IMR-90 (cell line): ENCODE results near the gene SERPINH1. TPM values are rescaled to one million over a fixed set of nuclear protein-coding genes. Genes with fewer than 3 reads are reported as not detected.

Experiments used
- ATAC-seq: fragments of 200-7000 bp; cut with Tn5 transposase; 2 replicates; pipeline ENCODE4 v1.9.1; 2020; ENCODE audit warnings: low read depth, mild to moderate bottlenecking, moderate library complexity
- BruUV-seq: library from RNA; stranded (reverse); fragments of 400-500 nt; replicated peaks from 2 replicates; lab custom pipeline; 2021; lab: Mats Ljungman, UMichigan
- CTCF ChIA-PET: fragments of 300-600 bp; formaldehyde crosslinking; extraction: SDS; loops from one replicate; lab custom pipeline; 2021; ENCODE audit warnings: antibody characterized with exemption; lab: Yijun Ruan, JAX
- POLR2A ChIA-PET: fragments of 300-600 bp; sonication (Branson Sonifier 250); formaldehyde crosslinking; loops from one replicate; lab custom pipeline; 2022; ENCODE audit warnings: antibody characterized with exemption; ENCODE audit not compliant: unreplicated experiment; lab: Charles Lee
- DNase-seq: peaks from one replicate; pipeline ENCODE4 v3.0.0; 2013
- H2AFZ ChIP-seq: replicated peaks from 2 replicates; pipeline ENCODE3; 2013; ENCODE audit warnings: low read length, mild to moderate bottlenecking; ENCODE audit not compliant: poor library complexity
- H2AK5ac ChIP-seq: 2 replicates; pipeline ENCODE4 v1.6.1; 2013; ENCODE audit warnings: low read depth, low read length, inconsistent platforms
- H2AK9ac ChIP-seq: replicated peaks from 2 replicates; pipeline ENCODE3; 2013; ENCODE audit warnings: mild to moderate bottlenecking, low read depth, low read length, moderate library complexity; ENCODE audit not compliant: poor library complexity
- H2BK120ac ChIP-seq: 2 replicates; pipeline ENCODE4 v1.6.1; 2013; ENCODE audit warnings: low read depth, low read length, inconsistent platforms
- H2BK15ac ChIP-seq: 3 replicates; pipeline ENCODE4 v1.6.1; 2013; ENCODE audit warnings: low read depth, low read length, inconsistent platforms
- H2BK20ac ChIP-seq: 2 replicates; pipeline ENCODE4 v1.6.1; 2013; ENCODE audit warnings: low read depth, mild to moderate bottlenecking, inconsistent platforms, low read length, moderate library complexity
- H2BK5ac ChIP-seq: 2 replicates; pipeline ENCODE4 v1.6.1; 2013; ENCODE audit warnings: mild to moderate bottlenecking, low read depth, low read length, inconsistent platforms; ENCODE audit not compliant: poor library complexity, severe bottlenecking
- H3K14ac ChIP-seq: replicated peaks from 2 replicates; pipeline ENCODE4 v1.6.1; 2013; ENCODE audit warnings: low read depth, low read length, inconsistent platforms
- H3K18ac ChIP-seq: 2 replicates; pipeline ENCODE4 v1.6.1; 2013; ENCODE audit warnings: low read depth, low read length, control low read depth
- H3K23ac ChIP-seq: 2 replicates; pipeline ENCODE4 v1.6.1; 2013; ENCODE audit warnings: low read depth, low read length, inconsistent platforms
- H3K27ac ChIP-seq: 2 replicates; pipeline ENCODE4 v1.5.1; 2013; ENCODE audit warnings: mild to moderate bottlenecking, control low read depth, low read length; ENCODE audit not compliant: insufficient read depth
- H3K27me3 ChIP-seq: 2 replicates; pipeline ENCODE4 v1.6.1; 2013; ENCODE audit warnings: low read length; ENCODE audit not compliant: control insufficient read depth, insufficient read depth
- H3K36me3 ChIP-seq: 2 replicates; pipeline ENCODE4 v1.6.1; 2013; ENCODE audit warnings: low read length, mixed read lengths; ENCODE audit not compliant: control insufficient read depth, insufficient read depth
- H3K4ac ChIP-seq: 2 replicates; pipeline ENCODE4 v1.6.1; 2013; ENCODE audit warnings: low read depth, low read length, inconsistent platforms
- H3K4me1 ChIP-seq: 2 replicates; pipeline ENCODE4 v1.6.1; 2013; ENCODE audit warnings: low read length, mixed read lengths; ENCODE audit not compliant: control insufficient read depth, insufficient read depth
- H3K4me2 ChIP-seq: 2 replicates; pipeline ENCODE4 v1.6.1; 2013; ENCODE audit warnings: low read depth, mild to moderate bottlenecking, control low read depth, low read length, moderate library complexity
- H3K4me3 ChIP-seq: 2 replicates; pipeline ENCODE4 v1.5.1; 2013; ENCODE audit warnings: low read depth, mild to moderate bottlenecking, control low read depth, low read length, moderate library complexity; ENCODE audit not compliant: insufficient read depth
- H3K56ac ChIP-seq: 2 replicates; pipeline ENCODE4 v1.6.1; 2013; ENCODE audit warnings: low read length, inconsistent platforms; ENCODE audit not compliant: insufficient read depth; ENCODE audit errors: extremely low read depth
- H3K79me1 ChIP-seq, 2 experiments: 2 replicates each; pipeline ENCODE4 v1.6.1; 2013; ENCODE audit warnings: low read length in 2 of 2, inconsistent platforms in 1 of 2, low read depth in 1 of 2
- H3K9ac ChIP-seq: 2 replicates; pipeline ENCODE4 v1.6.1; 2013; ENCODE audit warnings: low read depth, low read length, control low read depth
- H3K9me1 ChIP-seq: 2 replicates; pipeline ENCODE4 v1.6.1; 2013; ENCODE audit warnings: low read length, inconsistent platforms; ENCODE audit not compliant: insufficient read depth
- H3K9me3 ChIP-seq: 2 replicates; pipeline ENCODE4 v1.6.1; 2013; ENCODE audit warnings: low read length; ENCODE audit not compliant: control insufficient read depth, insufficient read depth
- H4K20me1 ChIP-seq: 2 replicates; pipeline ENCODE4 v1.6.1; 2013; ENCODE audit warnings: low read length, inconsistent platforms; ENCODE audit not compliant: insufficient read depth
- H4K5ac ChIP-seq: 2 replicates; pipeline ENCODE4 v1.6.1; 2013; ENCODE audit warnings: mild to moderate bottlenecking, low read depth, low read length, control low read depth
- H4K8ac ChIP-seq, 2 experiments: 2 replicates each; pipeline ENCODE4 v1.6.1; 2013; ENCODE audit warnings: low read depth in 2 of 2, low read length in 2 of 2, control low read depth in 1 of 2, inconsistent platforms in 1 of 2
- H4K91ac ChIP-seq: 2 replicates; pipeline ENCODE4 v1.6.1; 2013; ENCODE audit warnings: low read depth, low read length, inconsistent platforms; ENCODE audit not compliant: insufficient read depth
- CEBPB ChIP-seq: IDR thresholded peaks from 2 replicates; pipeline ENCODE4 v1.6.1; 2012; ENCODE audit warnings: low read depth, low read length, improper control_type of control experiment
- ELK1 ChIP-seq: fragments of 150-350 bp; IDR thresholded peaks from 2 replicates; pipeline ENCODE4 v1.6.1; 2016; ENCODE audit warnings: low read depth, mild to moderate bottlenecking, low read length, moderate library complexity, borderline replicate concordance
- FOS ChIP-seq: fragments of 150-350 bp; IDR thresholded peaks from 2 replicates; pipeline ENCODE4 v1.6.1; 2016; ENCODE audit warnings: low read depth, low read length
- MAFK ChIP-seq: IDR thresholded peaks from 2 replicates; pipeline ENCODE4 v1.6.1; 2012; ENCODE audit warnings: low read depth, low read length, improper control_type of control experiment
- MAZ ChIP-seq: IDR thresholded peaks from 2 replicates; pipeline ENCODE4 v1.6.1; 2012; ENCODE audit warnings: low read depth, mild to moderate bottlenecking, low read length, improper control_type of control experiment, moderate library complexity, borderline replicate concordance
- MXI1 ChIP-seq: IDR thresholded peaks from 2 replicates; pipeline ENCODE4 v1.6.1; 2012; ENCODE audit warnings: low read depth, mild to moderate bottlenecking, low read length, moderate library complexity, borderline replicate concordance
- NFE2L2 ChIP-seq: fragments of 150-350 bp; IDR thresholded peaks from 2 replicates; pipeline ENCODE4 v1.6.1; 2016; ENCODE audit warnings: low read depth, mild to moderate bottlenecking, low read length
- POLR2A ChIP-seq: IDR thresholded peaks from 2 replicates; pipeline ENCODE4 v1.6.1; 2012; ENCODE audit warnings: mild to moderate bottlenecking, low read depth, low read length
- RAD21 ChIP-seq: IDR thresholded peaks from 2 replicates; pipeline ENCODE4 v1.6.1; 2012; ENCODE audit warnings: low read length, improper control_type of control experiment
- RCOR1 ChIP-seq: IDR thresholded peaks from 2 replicates; pipeline ENCODE4 v1.6.1; 2012; ENCODE audit warnings: mild to moderate bottlenecking, low read length, improper control_type of control experiment; ENCODE audit not compliant: insufficient replicate concordance
- RFX5 ChIP-seq: IDR thresholded peaks from 2 replicates; pipeline ENCODE4 v1.8.0; 2012; ENCODE audit warnings: low read depth, mild to moderate bottlenecking, low read length, moderate library complexity
- SMC3 ChIP-seq: fragments of 150-350 bp; IDR thresholded peaks from 2 replicates; pipeline ENCODE4 v1.6.1; 2016; ENCODE audit warnings: low read depth, mild to moderate bottlenecking, antibody characterized with exemption, low read length, moderate library complexity
- USF2 ChIP-seq: fragments of 150-350 bp; IDR thresholded peaks from 2 replicates; pipeline ENCODE4 v1.6.1; 2017; ENCODE audit warnings: mild to moderate bottlenecking, antibody characterized with exemption, low read length, low read depth
- WGBS, 2 experiments: methylation state at CpG; one replicate each; pipeline versions ENCODE4 v1.1.5 to v1.1.7; 2013; ENCODE audit warnings: missing lambda C conversion rate in 2 of 2; ENCODE audit not compliant: insufficient read length in 1 of 2; ENCODE audit errors: extremely low coverage in 2 of 2; 5-methylcytosine and 5-hydroxymethylcytosine counted together
- dilution Hi-C: fragments of 300-500 bp; cut with HindIII; formaldehyde crosslinking; loops from one replicate; pipeline ENCODE4 v1.14.3; 2018; ENCODE audit warnings: low sequenced_read_pairs; ENCODE audit not compliant: unreplicated experiment
- in situ Hi-C: fragments of 300-500 bp; cut with MboI; formaldehyde crosslinking; loops from 3 replicates; pipeline ENCODE4 v1.14.3; 2019; ENCODE audit warnings: low sequenced_read_pairs, inconsistent platforms, mixed read lengths
- intact Hi-C: fragments of 100-400 bp; cut with micrococcal nuclease; formaldehyde crosslinking; loops from 2 replicates; pipeline ENCODE4 v1.10.0; 2022
- polyA plus RNA-seq, 3 experiments: library from polyadenylated mRNA; depleted of rRNA; stranded (reverse); fragments of >200 nt; gene quantifications; 2 replicates each; pipeline ENCODE4 v1.2.3, GENCODE V29; 2012; ENCODE audit warnings: low replicate concordance in 1 of 3
- total RNA-seq: library from RNA; depleted of rRNA; stranded (reverse); fragments of >200 nt; gene quantifications from 2 replicates; pipeline ENCODE4 v1.2.3, GENCODE V29; 2012

The SERPINH1 gene
- total and polyA plus RNA-seq, 2 of the 4 experiments (the other 2 are of a cell fraction): 841 to 1,857 TPM

GRCh38 chr11:75589933-75590332 is 27.9 kb downstream of the SERPINH1 start:
- no TSS peak for BruUV-seq
- POLR2A ChIA-PET: no interaction called here
- H3K9me1 ChIP-seq: no peaks in the 10 kb centered on the region

More at GRCh38 chr11:75589933-75590332, 27.9 kb downstream of the SERPINH1 start:
- H3K4me3 ChIP-seq: no peak overlapping the region
- H2BK5ac ChIP-seq: no peak overlapping the region
- in situ Hi-C loops: no loop called here
- H3K9me3 ChIP-seq: no peaks in the 10 kb centered on the region
- TF ChIP-seq RAD21 (no peak), MAFK (no peak), POLR2A (no peak), USF2 (no peak), CEBPB (no peak), ELK1 (no peak), SMC3 (no peak), NFE2L2 (no peak), RFX5 (no peak), MXI1 (no peak), FOS (no peak), RCOR1 (no peak), MAZ (no peak)
- H3K4me2 ChIP-seq: no peak overlapping the region
- no peak overlapping the region for H2BK120ac ChIP-seq
- H3K23ac ChIP-seq: no peak overlapping the region
- no peak overlapping the region for H4K5ac ChIP-seq
- H3K27ac ChIP-seq: no peak overlapping the region
- H3K14ac ChIP-seq: no peak overlapping the region
- dilution Hi-C loops: no loop called here
- CTCF ChIA-PET: no interaction called here
- intact Hi-C loops: no loop called here
- no peak overlapping the region for H3K9ac ChIP-seq
- peaks cover 13% of the 10 kb centered on the region for H3K27me3 ChIP-seq
- H2AFZ ChIP-seq: no peak overlapping the region
- H3K56ac ChIP-seq: no peak overlapping the region
- H3K79me1 ChIP-seq: no peaks in the 10 kb centered on the region
- no peak overlapping the region for H2BK20ac ChIP-seq
- no peaks in the 10 kb centered on the region for H3K4me1 ChIP-seq
- no peak overlapping the region for H3K4ac ChIP-seq
- H2BK15ac ChIP-seq: no peak overlapping the region
- H3K18ac ChIP-seq: no peak overlapping the region
- no peaks in the 10 kb centered on the region for H3K36me3 ChIP-seq
- no peak overlapping the region for H4K8ac ChIP-seq
- no peaks in the 10 kb centered on the region for H4K20me1 ChIP-seq
- ATAC-seq (no peak), DNase-seq (no peak)
- H4K91ac ChIP-seq: no peak overlapping the region
- no CpG with 5 or more reads among the region's 2 CpGs for WGBS, 2 experiments
- no peak overlapping the region for H2AK9ac ChIP-seq
- H2AK5ac ChIP-seq: no peak overlapping the region
